NT2/D1 (cell line): ENCODE results near the gene MRPL42.

ENCODE experiments used
- SUZ12 ChIP-seq: IDR thresholded peaks from 2 replicates; pipeline ENCODE4 v1.6.1; 2011; ENCODE audit not compliant: insufficient read length, insufficient read depth; ENCODE audit errors: extremely low read depth
- YY1 ChIP-seq: IDR thresholded peaks from 2 replicates; pipeline ENCODE4 v1.6.1; 2011; ENCODE audit not compliant: insufficient read length, insufficient read depth

DNA sequence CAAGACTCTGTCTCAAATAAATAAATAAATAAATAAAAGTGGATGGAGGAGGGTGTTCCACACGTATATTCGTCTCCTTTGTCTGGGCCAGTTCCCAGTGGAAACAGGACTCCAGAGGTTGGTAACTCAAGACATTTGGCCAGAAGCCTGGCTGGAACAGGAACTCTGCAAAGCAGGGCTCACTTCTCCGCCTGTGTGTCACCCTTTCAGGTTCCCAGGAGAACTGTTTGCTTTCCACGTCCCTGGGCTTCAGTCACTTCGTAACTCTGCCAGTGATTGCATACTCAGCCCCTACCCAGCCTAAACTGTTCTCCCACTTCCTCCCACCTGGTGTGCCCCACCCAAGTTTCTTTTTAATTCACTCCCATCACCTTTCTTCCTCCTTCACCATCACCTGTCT lies 18.5 kb upstream of the MRPL42 start:
- no peak for TF ChIP-seq SUZ12
- no peak for TF ChIP-seq YY1
